Activated CD4-positive, alpha-beta T cell treated with anti-CD3 and anti-CD28 coated beads for 1 hour (primary cell): ENCODE results near the gene KDM4B.

Source experiments
- DNase-seq: peaks from one replicate; pipeline ENCODE4 v3.0.0-alpha.2; 2020

Gene KDM4B

GRCh38 chr19:4986056-4986455 lies 17.1 kb downstream of the KDM4B start:
- no peak for DNase-seq

DNA sequence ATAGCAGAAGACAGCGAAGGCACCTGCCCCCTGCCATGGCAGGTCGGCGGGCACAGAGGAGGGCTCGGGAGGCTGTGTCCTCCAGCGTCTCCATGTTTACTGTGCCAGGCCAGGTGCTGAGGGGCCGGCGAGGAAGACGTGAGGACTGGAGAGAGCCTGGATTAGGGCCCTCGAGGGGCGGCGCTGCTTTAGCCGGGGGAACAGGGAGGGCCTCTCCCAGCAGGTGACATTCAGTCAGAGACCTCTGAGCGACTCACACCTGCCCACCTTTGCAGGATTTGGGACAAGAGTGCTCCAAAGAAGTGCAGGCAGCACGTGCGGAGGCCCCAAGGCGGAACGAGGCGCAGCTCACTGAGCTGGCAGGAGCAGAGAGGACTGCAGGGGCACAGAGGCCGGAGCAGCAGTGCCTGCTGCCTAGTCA lies 17.6 kb downstream of the KDM4B start:
- DNase-seq: no peak

DNA sequence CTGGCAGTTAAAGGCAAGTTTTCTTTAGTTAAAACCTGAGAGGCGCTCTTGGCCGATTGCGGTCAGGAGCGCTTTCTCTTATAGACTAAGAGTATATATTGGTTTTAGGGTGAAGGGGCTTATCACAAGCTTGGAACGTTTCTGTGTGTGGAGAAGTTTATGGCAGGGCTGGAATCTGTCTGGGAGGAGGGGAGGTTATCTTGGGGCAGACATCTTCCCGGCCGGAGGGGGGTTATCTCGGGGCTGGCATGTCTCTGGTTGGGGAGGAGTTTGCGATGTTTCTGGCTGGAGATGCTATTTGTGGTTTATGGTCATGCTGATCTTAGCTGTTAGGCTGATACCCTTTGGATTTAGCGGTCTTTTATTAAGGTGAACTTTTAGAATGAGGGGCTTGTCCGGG lies 18.3 kb downstream of the KDM4B start:
- no peak for DNase-seq

DNA sequence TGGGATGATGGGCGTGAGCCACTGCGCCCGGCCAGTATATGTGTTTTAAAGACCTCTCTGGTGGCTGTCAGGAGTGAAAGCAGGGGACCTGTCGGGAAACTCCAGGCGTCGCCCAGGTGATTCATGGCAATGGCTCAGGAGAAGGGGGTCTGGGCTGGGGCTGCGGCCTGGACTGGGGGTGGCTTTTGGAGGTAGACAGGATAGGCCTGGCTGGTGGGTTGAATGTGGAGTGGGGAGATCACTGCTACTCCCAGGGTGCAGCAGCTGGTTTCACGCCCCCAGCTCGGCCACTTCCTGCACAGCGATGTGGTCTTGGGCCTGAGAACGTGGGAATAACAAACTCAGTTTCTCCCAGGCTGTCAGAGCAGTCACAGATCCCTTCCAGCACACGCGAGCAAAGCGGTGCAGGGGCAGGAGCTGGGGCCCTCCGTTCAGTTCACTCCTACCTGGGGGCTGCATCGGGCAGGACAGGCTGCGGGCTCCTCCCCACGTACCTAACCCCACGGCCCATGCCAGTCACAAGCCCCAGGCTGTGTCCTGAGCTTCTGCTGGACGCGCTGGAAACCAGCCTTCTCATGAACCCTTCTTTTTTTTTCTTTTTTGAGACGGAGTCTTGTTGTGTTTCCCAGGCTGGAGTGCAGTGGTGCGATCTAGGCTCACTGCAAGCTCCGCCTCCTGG lies 18.9 kb downstream of the KDM4B start:
- DNase-seq: no peak

DNA sequence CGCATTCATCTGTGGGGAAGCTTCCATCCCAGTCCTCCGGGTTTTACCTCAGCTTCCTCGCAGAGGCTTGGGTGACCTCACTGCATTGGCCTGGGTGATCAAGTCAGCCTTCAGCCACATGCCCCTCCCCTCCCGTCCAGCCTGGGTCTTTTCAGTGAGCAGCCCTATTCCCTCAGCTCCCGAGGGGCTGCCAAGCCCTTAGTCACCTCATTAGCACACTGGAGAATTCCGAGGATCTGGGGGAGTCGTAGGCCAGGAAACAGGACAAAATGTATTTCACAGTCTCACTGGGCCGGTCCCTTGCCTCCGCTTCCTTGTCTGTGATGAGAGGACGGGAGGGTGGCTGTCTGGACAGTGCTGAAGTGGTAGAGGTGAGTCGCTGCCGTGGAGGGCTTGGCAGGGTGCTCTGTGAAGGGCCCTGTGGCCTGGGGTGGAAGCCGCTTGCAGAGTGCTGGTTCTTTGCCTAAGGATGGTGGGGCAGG lies 19.9 kb downstream of the KDM4B start:
- DNase-seq: no peak

- DNase-seq: no peak
Measured at GRCh38 chr19:4990306-4990705, 21.4 kb downstream of the KDM4B start.

DNA sequence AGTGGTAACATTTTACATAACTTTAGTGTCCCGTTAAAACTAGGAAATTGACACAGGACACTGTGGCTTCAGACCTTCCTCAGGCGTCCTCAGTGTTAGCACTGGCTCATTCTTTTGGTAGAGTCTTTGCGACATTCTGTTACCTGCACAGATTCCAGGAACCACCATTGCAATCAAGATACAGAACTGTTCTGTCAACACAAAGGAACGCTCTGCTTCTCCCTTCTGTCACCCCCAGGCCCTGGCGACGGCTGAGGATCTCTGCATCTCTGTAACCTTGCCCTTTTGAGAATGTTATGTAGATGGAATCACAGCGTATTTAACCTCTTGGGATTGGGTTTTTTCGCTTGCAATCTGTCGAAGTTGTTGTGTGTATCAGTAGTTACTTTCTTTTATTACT lies 22.6 kb downstream of the KDM4B start:
- DNase-seq: no peak

DNA sequence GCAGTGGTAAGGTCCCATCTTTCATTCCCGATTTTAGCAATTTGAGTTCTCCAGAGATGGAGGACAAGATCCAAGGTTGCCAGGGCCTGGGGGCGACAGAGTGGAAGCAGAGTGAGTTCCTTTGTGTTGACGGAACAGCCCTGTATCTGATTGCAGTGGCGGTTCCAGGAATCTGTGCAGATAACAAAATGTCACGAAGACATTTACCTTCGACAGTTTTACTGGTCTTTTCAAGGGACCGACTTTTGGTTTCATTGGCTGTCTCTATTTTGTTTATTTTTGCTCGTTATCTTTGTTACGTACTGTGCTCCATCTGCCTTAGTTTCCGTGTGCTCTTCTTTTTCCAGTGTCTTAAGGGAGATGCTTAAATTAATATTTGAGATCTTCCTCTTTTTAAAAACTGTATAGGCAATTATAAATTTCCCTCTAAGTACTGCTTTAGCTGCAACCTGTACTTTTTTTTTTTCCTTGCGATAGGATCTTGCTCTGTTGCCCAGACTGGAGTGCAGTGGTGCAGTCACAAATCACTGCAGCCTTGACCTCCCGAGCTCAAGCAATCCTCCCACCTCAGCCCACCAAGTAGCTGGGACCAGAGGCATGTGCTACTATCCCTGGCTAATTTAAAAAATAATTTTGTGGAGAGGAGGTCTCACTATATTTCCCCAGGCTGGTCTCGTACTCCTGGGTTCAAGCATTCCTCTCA lies 23.2 kb downstream of the KDM4B start:
- DNase-seq: no peak

GRCh38 chr19:4993683-4994082 lies 24.8 kb downstream of the KDM4B start:
- no peak for DNase-seq

- DNase-seq: no peak
Measured at GRCh38 chr19:4996701-4997100, 27.8 kb downstream of the KDM4B start.

- DNase-seq: no peak
Measured at GRCh38 chr19:4997297-4997696, 28.4 kb downstream of the KDM4B start.

- no peak for DNase-seq
Measured at GRCh38 chr19:5000120-5000611, 31.3 kb downstream of the KDM4B start.

GRCh38 chr19:5001615-5002014 lies 32.7 kb downstream of the KDM4B start:
- no peak for DNase-seq

- no peak for DNase-seq
Measured at GRCh38 chr19:5002143-5002542, 33.2 kb downstream of the KDM4B start.

DNA sequence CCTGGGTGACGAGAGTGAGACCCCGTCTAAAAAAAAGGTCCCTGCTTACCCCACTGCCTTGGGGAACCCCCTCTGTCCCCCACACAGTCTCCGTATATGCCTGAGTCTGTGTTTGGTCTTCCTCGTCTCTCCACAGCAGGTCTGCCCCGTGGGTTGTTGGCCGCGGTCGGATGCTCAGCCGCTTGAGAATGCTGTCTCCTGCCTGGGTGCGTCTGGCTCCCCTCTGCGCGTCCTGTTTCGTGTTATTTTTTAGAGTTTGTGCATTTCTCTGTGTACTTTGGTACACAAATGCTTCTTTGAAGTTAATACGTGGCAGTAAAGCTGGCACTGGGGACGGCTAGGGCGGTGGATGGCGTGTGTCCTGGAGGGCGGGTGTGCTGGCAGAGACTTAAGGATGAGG lies 34.9 kb downstream of the KDM4B start:
- DNase-seq: no peak

GRCh38 chr19:5005096-5005495 lies 36.2 kb downstream of the KDM4B start:
- DNase-seq: no peak

DNA sequence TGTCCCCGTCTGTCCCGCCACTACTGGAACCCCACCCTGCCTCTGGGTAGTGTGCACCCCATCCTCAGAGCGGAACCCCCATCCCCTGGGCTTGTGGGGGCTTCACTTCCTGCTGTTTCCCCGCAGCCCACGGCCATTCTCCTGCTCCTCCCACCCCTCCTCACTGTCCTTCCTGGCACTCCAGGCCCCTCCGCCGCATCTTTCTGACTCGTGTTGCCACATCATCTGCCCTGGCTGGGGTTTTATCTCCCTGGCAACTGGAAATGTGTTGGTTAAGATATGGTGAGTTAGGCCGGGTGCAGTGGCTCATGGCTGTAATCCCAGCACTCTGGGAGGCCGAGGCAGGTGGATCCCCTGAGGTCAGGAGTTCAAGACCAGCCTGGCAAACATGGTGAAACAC lies 37.3 kb downstream of the KDM4B start:
- no peak for DNase-seq

- no peak for DNase-seq
Measured at GRCh38 chr19:5006821-5007220, 37.9 kb downstream of the KDM4B start.

DNA sequence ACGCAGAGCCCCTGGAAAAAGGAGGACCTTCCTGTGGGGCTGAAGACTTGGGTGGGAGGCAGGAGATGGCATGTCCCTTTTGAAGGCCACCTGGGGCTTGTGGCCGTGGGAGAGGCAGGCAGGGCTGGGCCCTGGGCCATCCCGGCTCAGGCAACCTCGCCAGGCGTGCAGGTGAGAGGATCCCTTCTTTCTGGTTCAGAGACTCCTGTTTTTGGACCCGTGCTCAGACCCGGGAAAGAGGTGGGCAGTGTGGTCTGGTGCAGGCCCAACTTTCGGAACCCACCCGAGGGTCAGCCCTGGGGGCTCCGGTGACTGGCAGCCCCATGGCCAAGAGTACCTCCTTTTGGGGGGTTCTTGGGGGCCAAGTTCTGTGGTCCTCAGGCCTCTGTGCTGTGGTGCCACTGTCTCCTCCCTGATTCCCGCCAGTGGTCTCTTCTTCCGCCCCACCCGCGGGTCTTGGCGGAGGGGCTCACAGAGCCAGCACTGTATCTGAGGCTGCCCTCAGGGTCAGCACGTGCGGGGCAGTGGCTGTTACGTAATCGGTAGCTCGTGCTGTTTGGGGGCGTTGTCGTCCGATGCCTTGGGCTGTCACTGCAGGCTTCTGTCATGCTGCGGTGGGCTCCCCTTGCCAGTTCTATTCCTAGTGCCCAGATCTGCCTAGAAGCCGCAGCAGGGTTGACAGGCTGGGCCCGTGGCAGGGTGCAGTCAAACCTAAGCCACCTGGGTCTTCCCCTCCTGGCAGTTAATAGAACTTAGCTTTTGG lies 42.7 kb downstream of the KDM4B start:
- DNase-seq: no peak

- DNase-seq: no peak
Measured at GRCh38 chr19:5012688-5013457, 44.0 kb downstream of the KDM4B start.

GRCh38 chr19:5013761-5014160 lies 44.8 kb downstream of the KDM4B start:
- DNase-seq: no peak

- no peak for DNase-seq
Measured at GRCh38 chr19:5014941-5015340, 46.0 kb downstream of the KDM4B start.

DNA sequence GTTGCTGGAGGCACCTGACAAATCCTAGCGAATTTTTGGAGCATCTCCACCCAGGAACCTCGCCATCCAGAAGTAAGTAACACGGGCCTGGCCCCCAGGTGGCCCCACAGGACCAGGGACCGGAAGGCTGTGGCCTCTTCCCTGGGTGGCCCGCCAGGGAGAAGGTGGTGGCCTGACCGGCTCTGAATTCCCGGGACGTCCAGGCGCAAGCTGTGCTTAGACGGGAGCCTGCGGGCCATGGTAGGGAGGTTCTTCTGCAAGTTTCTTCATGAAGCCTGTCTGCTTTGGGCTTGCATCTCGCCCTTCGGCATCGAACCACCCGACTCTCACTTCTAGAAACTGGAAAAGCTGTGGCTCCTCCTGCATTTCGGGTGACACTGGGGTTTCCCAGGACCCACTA lies 47.4 kb downstream of the KDM4B start:
- DNase-seq: no peak
